NCI-H748 treated with DMSO at 0.1 percent for 48 hours (cell line): ENCODE measurements around the gene ZNF793.
A peak's percentile ranks its signal among the peaks of the same experiment; 100 is the strongest.

ENCODE experiments used
- DNase-seq: peaks from one replicate; lab custom pipeline; 2025; lab: John Stamatoyannopoulos, UW

Gene ZNF793

GRCh38 chr19:37506387-37507166, at the start of gene ZNF793:
Gene ZNF793 (plus strand): TSS chr19:37506939. CDS start chr19:37523440, 16,501 bp downstream.
- DNase-seq = peak; percentile 89

GRCh38 chr19:37466277-37466797, 40.4 kb upstream of the ZNF793 start:
- DNase-seq = no peak

- DNase-seq = peak; percentile 91
Measured at GRCh38 chr19:37466798-37467607, 39.7 kb upstream of the ZNF793 start, which contains the start of gene ZNF569. Gene ZNF569 (minus strand): TSS chr19:37467444. CDS start chr19:37444921, 22,523 bp downstream.

GRCh38 chr19:37467608-37468090, 39.1 kb upstream of the ZNF793 start:
- DNase-seq = no peak

- peak; percentile 83 for DNase-seq
Measured at GRCh38 chr19:37468961-37469777, 37.6 kb upstream of the ZNF793 start, which contains the start of gene ZNF570. Gene ZNF570 (plus strand): TSS chr19:37469356. CDS start chr19:37470355, 999 bp downstream.

- DNase-seq = no peak
Measured at GRCh38 chr19:37470216-37470615, 36.5 kb upstream of the ZNF793 start.

- DNase-seq = no peak
Measured at GRCh38 chr19:37472165-37472564, 34.6 kb upstream of the ZNF793 start.

GRCh38 chr19:37484406-37485168, 22.2 kb upstream of the ZNF793 start:
- no peak for DNase-seq

GRCh38 chr19:37492213-37492612, 14.5 kb upstream of the ZNF793 start:
- no peak for DNase-seq

- DNase-seq = peak; percentile 70
Measured at GRCh38 chr19:37505958-37506386, 767 bp upstream of the ZNF793 start.

- DNase-seq = no peak
Measured at GRCh38 chr19:37507167-37507464, 377 bp downstream of the ZNF793 start.

GRCh38 chr19:37511186-37511585, 4.4 kb downstream of the ZNF793 start:
- DNase-seq = no peak

- DNase-seq = no peak
Measured at GRCh38 chr19:37511821-37512220, 5.1 kb downstream of the ZNF793 start.

- no peak for DNase-seq
Measured at GRCh38 chr19:37513397-37513796, 6.7 kb downstream of the ZNF793 start.

GRCh38 chr19:37519890-37520289, 13.2 kb downstream of the ZNF793 start:
- no peak for DNase-seq

GRCh38 chr19:37537391-37537947, 30.7 kb downstream of the ZNF793 start:
- DNase-seq = no peak

GRCh38 chr19:37551129-37551993, 44.6 kb downstream of the ZNF793 start:
- DNase-seq = no peak

GRCh38 chr19:37563518-37563917, 56.8 kb downstream of the ZNF793 start:
- no peak for DNase-seq

GRCh38 chr19:37564624-37565369, 58.1 kb downstream of the ZNF793 start:
- no peak for DNase-seq
